KOPT-K1 (cell line): Measurements from ENCODE around the gene CREBL2.
"Not testable (repeated sequence)": the region's sequence is repeated elsewhere in the genome, so short reads cannot be mapped to it uniquely, and the experiment has no call there.

Source experiments
- H3K27ac ChIP-seq: fragments of 200-600 bp; sonication (generic); 2 replicates; pipeline ENCODE4 v1.5.1; 2016; ENCODE audit warnings: antibody characterized with exemption, mild to moderate bottlenecking, low read depth, low read length; ENCODE audit not compliant: poor library complexity, severe bottlenecking
- H3K36me3 ChIP-seq: fragments of 200-600 bp; sonication (generic); 2 replicates; pipeline ENCODE4 v1.5.1; 2017; ENCODE audit warnings: antibody characterized with exemption, mild to moderate bottlenecking, low read length, moderate library complexity; ENCODE audit not compliant: insufficient read depth
- H3K9me3 ChIP-seq: fragments of 200-600 bp; sonication (generic); 2 replicates; pipeline ENCODE4 v1.5.1; 2017; ENCODE audit warnings: antibody characterized with exemption, low read length, mild to moderate bottlenecking; ENCODE audit not compliant: insufficient read depth, poor library complexity, severe bottlenecking

CREBL2 gene

GRCh38 chr12:12641650-12642049 is 30.0 kb downstream of the CREBL2 start:
- Histone ChIP-seq H3K36me3 (peaks cover 20% of the 10 kb centered on the region; the same call in 1 of the 2 replicates), H3K9me3 (peaks cover 28% of the 10 kb centered on the region), H3K27ac (no peak overlapping the region)

GRCh38 chr12:12642916-12643315 is 31.2 kb downstream of the CREBL2 start:
- peaks cover 11% of the 10 kb centered on the region; the same call in 1 of the 2 replicates for H3K36me3 ChIP-seq
- H3K9me3 ChIP-seq, result peaks cover 40% of the 10 kb centered on the region
- no peak overlapping the region for H3K27ac ChIP-seq

GRCh38 chr12:12645485-12645884 is 33.8 kb downstream of the CREBL2 start:
- Histone ChIP-seq H3K27ac (no peak overlapping the region), H3K36me3 (peaks cover 7% of the 10 kb centered on the region; the same call in 1 of the 2 replicates), H3K9me3 (peaks cover 45% of the 10 kb centered on the region)

GRCh38 chr12:12645968-12646367 is 34.3 kb downstream of the CREBL2 start:
- H3K36me3 ChIP-seq, H3K27ac ChIP-seq: not testable (repeated sequence)
- H3K9me3 ChIP-seq, result peaks cover 42% of the 10 kb centered on the region

GRCh38 chr12:12646483-12647072 is 34.9 kb downstream of the CREBL2 start:
- peaks cover 42% of the 10 kb centered on the region for H3K9me3 ChIP-seq
- no peak overlapping the region for H3K27ac ChIP-seq
- H3K36me3 ChIP-seq, result peaks cover 7% of the 10 kb centered on the region; the same call in 1 of the 2 replicates

GRCh38 chr12:12648284-12648683 is 36.6 kb downstream of the CREBL2 start:
- Histone ChIP-seq H3K9me3 (peaks cover 42% of the 10 kb centered on the region), H3K36me3 (no peaks in the 10 kb centered on the region; the same call in 1 of the 2 replicates)

GRCh38 chr12:12648951-12649650 is 37.4 kb downstream of the CREBL2 start:
- H3K9me3 ChIP-seq, result peaks cover 42% of the 10 kb centered on the region
- H3K27ac ChIP-seq, result no peak overlapping the region
- no peaks in the 10 kb centered on the region for H3K36me3 ChIP-seq

More at GRCh38 chr12:12648284-12648683, 36.6 kb downstream of the CREBL2 start:
- H3K27ac ChIP-seq, result no peak overlapping the region

GRCh38 chr12:12651752-12652151 is 40.1 kb downstream of the CREBL2 start:
- Histone ChIP-seq H3K27ac (no peak overlapping the region), H3K36me3 (no peaks in the 10 kb centered on the region), H3K9me3 (peaks cover 35% of the 10 kb centered on the region)

GRCh38 chr12:12652704-12653103 is 41.0 kb downstream of the CREBL2 start:
- H3K27ac ChIP-seq, H3K36me3 ChIP-seq: not testable (repeated sequence)
- peaks cover 26% of the 10 kb centered on the region for H3K9me3 ChIP-seq

- Histone ChIP-seq H3K9me3 (peaks cover 14% of the 10 kb centered on the region), H3K36me3 (no peaks in the 10 kb centered on the region)
Observed at GRCh38 chr12:12653922-12654321, 42.2 kb downstream of the CREBL2 start.

GRCh38 chr12:12654691-12655460 is 43.2 kb downstream of the CREBL2 start:
- H3K9me3 ChIP-seq, result peaks cover 5% of the 10 kb centered on the region
- no peak overlapping the region for H3K27ac ChIP-seq
- H3K36me3 ChIP-seq, result no peaks in the 10 kb centered on the region

More at GRCh38 chr12:12653922-12654321, 42.2 kb downstream of the CREBL2 start:
- no peak overlapping the region for H3K27ac ChIP-seq

GRCh38 chr12:12660201-12660600 is 48.5 kb downstream of the CREBL2 start:
- H3K27ac ChIP-seq, result no peak overlapping the region
- H3K9me3 ChIP-seq, result no peaks in the 10 kb centered on the region
- no peaks in the 10 kb centered on the region; the same call in 1 of the 2 replicates for H3K36me3 ChIP-seq

- H3K9me3 ChIP-seq, result no peaks in the 10 kb centered on the region
- H3K36me3 ChIP-seq, result no peaks in the 10 kb centered on the region; the same call in 1 of the 2 replicates
- no peak overlapping the region for H3K27ac ChIP-seq
Observed at GRCh38 chr12:12661086-12661856, 49.6 kb downstream of the CREBL2 start.

GRCh38 chr12:12663644-12664294 is 52.1 kb downstream of the CREBL2 start:
- no peaks in the 10 kb centered on the region; the same call in 1 of the 2 replicates for H3K36me3 ChIP-seq
- H3K27ac ChIP-seq, result no peak overlapping the region
- H3K9me3 ChIP-seq, result no peaks in the 10 kb centered on the region
